GM23338 (cell line): Measurements from ENCODE around the gene HIVEP3.

Experiments
- EZH2 ChIP-seq: fragments of 200-600 bp; sonication (generic); IDR thresholded peaks from one replicate; pipeline ENCODE4 v1.8.0; 2017; ENCODE audit warnings: antibody characterized with exemption, mild to moderate bottlenecking, low read depth; ENCODE audit not compliant: unreplicated experiment
- EZH2phosphoT487 ChIP-seq: fragments of 200-600 bp; sonication (generic); IDR thresholded peaks from one replicate; pipeline ENCODE4 v1.8.1; 2018; ENCODE audit warnings: antibody characterized with exemption; ENCODE audit not compliant: unreplicated experiment
- JUNB ChIP-seq: IDR thresholded peaks from one replicate; pipeline ENCODE4 v1.6.1; 2016; ENCODE audit warnings: antibody characterized with exemption; ENCODE audit not compliant: unreplicated experiment
- POLR2AphosphoS5 ChIP-seq: IDR thresholded peaks from 2 replicates; pipeline ENCODE4 v1.6.1; 2016; ENCODE audit warnings: antibody characterized with exemption, low read depth
- REST ChIP-seq: IDR thresholded peaks from one replicate; pipeline ENCODE4 v1.6.1; 2018; ENCODE audit warnings: antibody characterized with exemption; ENCODE audit not compliant: unreplicated experiment
- TF ChIP-seq, protein P1 (sequence below), 2 experiments: fragments of 200-600 bp in 1 of 2; sonication (generic) in 1 of 2; conservative IDR thresholded peaks; 2 replicates each; pipeline versions ENCODE4 v1.5.1 to v1.6.1; 2016 to 2017; ENCODE audit warnings: antibody characterized with exemption in 2 of 2, low read depth in 2 of 2, mild to moderate bottlenecking in 2 of 2, moderate library complexity in 1 of 2
- TF ChIP-seq, protein P2 (sequence below): IDR thresholded peaks from 2 replicates; pipeline ENCODE4 v1.6.1; 2016; ENCODE audit warnings: antibody characterized with exemption

GRCh38 chr1:41898191-41898713 lies 20.5 kb downstream of the HIVEP3 start:
- no peak for TF ChIP-seq REST
- TF ChIP-seq, protein P1, sequence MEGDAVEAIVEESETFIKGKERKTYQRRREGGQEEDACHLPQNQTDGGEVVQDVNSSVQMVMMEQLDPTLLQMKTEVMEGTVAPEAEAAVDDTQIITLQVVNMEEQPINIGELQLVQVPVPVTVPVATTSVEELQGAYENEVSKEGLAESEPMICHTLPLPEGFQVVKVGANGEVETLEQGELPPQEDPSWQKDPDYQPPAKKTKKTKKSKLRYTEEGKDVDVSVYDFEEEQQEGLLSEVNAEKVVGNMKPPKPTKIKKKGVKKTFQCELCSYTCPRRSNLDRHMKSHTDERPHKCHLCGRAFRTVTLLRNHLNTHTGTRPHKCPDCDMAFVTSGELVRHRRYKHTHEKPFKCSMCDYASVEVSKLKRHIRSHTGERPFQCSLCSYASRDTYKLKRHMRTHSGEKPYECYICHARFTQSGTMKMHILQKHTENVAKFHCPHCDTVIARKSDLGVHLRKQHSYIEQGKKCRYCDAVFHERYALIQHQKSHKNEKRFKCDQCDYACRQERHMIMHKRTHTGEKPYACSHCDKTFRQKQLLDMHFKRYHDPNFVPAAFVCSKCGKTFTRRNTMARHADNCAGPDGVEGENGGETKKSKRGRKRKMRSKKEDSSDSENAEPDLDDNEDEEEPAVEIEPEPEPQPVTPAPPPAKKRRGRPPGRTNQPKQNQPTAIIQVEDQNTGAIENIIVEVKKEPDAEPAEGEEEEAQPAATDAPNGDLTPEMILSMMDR (conservative IDR thresholded peaks at IDR 0.05; ENCODE audit: low read depth in 2 of 2): no peak
- TF ChIP-seq JUNB: no peak
- no peak for TF ChIP-seq POLR2AphosphoS5
- no peak for TF ChIP-seq EZH2
- no peak for TF ChIP-seq EZH2phosphoT487
- TF ChIP-seq, protein P2, sequence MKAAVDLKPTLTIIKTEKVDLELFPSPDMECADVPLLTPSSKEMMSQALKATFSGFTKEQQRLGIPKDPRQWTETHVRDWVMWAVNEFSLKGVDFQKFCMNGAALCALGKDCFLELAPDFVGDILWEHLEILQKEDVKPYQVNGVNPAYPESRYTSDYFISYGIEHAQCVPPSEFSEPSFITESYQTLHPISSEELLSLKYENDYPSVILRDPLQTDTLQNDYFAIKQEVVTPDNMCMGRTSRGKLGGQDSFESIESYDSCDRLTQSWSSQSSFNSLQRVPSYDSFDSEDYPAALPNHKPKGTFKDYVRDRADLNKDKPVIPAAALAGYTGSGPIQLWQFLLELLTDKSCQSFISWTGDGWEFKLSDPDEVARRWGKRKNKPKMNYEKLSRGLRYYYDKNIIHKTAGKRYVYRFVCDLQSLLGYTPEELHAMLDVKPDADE: no peak
